ENCODE measurements around the gene CDKN2D.

The CDKN2D gene

DNA sequence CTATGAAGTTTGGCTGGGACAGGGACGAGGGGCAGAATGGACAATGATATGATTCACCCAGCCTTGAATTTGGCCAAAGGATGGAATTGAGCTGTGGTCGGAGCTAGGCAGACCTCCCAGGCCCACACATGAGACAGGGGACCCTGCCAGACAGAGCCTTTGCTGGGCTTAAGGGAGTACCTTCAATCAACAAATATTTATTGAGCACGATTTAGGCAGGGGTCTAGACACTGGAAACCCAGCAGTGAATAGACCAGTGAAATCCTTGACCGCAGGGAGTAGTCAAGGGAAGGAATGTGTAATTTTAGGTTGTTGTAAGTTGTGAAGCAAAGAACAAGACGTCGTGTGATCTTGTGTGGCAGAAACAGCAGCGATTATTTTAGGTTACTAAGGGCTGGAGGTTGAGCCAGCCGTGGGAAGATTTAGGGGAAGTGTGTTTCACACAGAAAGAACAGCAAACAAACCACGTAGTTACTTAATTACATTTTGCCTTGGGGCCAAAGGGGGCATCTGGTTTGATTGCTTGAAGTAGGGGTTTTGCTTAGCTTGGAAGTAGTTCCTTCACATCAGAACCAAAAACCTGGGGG, 35.2 kb upstream of the CDKN2D start:
- peak overlapping the region; percentile 98 for H3K4me3 ChIP-seq (ENCODE audit: low read depth, low read length)
- DNase-seq (ENCODE audit: low read depth) = peak; percentile 79
- TF ChIP-seq, protein P1, sequence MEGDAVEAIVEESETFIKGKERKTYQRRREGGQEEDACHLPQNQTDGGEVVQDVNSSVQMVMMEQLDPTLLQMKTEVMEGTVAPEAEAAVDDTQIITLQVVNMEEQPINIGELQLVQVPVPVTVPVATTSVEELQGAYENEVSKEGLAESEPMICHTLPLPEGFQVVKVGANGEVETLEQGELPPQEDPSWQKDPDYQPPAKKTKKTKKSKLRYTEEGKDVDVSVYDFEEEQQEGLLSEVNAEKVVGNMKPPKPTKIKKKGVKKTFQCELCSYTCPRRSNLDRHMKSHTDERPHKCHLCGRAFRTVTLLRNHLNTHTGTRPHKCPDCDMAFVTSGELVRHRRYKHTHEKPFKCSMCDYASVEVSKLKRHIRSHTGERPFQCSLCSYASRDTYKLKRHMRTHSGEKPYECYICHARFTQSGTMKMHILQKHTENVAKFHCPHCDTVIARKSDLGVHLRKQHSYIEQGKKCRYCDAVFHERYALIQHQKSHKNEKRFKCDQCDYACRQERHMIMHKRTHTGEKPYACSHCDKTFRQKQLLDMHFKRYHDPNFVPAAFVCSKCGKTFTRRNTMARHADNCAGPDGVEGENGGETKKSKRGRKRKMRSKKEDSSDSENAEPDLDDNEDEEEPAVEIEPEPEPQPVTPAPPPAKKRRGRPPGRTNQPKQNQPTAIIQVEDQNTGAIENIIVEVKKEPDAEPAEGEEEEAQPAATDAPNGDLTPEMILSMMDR (IDR thresholded peaks at IDR 0.05; ENCODE audit: insufficient read depth, low read depth, low read length, missing control alignments) = no peak

DNA sequence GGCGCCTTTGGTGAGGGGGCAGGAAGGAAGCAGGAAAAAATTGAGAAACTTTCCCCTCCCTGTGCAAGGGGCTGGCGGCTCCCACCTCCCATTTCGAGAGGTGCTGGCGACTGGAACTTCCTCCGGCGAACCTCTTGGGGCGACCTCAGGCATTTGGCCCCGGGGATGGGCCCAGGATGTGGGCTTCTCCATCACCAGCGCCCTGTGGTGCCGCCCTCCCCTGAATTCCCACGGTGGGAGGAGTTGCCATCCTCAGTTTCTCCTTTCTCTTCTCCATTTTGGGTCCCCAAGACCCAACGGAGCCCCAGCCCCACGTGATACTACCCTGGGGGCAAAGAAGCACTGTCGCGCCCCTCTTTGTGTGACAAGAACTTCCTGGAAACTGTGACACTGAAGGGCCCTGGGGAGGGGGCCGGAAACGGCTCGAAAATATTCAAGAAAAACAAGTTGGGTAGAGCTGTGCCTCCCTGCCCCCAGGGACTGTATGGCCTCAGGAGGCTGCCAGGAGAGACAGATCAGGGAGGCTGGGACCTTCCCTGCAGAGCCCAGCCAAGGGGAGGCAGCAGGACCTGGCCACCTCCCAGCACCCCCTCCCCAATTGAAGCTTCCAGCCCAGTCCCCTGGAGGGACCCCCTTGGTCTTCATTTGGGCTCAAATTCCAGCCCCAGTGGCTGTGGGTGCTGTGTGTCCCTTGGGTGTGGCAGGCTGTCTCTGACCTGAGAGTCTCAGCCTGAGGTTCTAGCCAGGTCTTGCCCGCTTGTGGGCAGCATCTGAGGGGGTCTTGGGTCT, 34.5 kb upstream of the CDKN2D start:
- peak; percentile 90 for DNase-seq (ENCODE audit: low read depth)
- H3K4me3 ChIP-seq (ENCODE audit: low read depth, low read length) = peak overlapping the region; percentile 98
- TF ChIP-seq, protein P1 (IDR thresholded peaks at IDR 0.05; ENCODE audit: insufficient read depth, low read depth, low read length, missing control alignments) = no peak

GRCh38 chr19:10602330-10603083, 33.7 kb upstream of the CDKN2D start:
- DNase-seq (ENCODE audit: low read depth) = peak; percentile 87
- peak overlapping the region; percentile 98 for H3K4me3 ChIP-seq (ENCODE audit: low read depth, low read length)
- TF ChIP-seq, protein P1 (IDR thresholded peaks at IDR 0.05; ENCODE audit: insufficient read depth, low read depth, low read length, missing control alignments) = no peak

DNA sequence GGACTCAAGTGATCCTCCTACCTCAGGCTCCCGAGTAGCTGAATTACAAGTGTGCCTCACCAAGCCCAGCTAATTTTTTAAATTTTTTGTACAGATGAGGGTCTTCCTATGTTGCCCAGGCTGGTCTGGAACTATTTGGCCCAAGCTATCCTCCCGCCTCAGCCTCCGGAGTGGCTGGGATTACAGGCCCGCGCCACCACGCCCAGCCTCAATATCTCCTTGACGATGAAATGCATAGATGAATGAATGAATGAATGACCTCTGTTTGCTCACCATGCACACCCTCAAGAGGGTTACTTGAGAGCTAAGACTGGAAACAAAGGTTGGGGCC, 33.2 kb upstream of the CDKN2D start:
- H3K4me3 ChIP-seq (ENCODE audit: low read depth, low read length) = no peak overlapping the region
- DNase-seq (ENCODE audit: low read depth) = no peak

DNA sequence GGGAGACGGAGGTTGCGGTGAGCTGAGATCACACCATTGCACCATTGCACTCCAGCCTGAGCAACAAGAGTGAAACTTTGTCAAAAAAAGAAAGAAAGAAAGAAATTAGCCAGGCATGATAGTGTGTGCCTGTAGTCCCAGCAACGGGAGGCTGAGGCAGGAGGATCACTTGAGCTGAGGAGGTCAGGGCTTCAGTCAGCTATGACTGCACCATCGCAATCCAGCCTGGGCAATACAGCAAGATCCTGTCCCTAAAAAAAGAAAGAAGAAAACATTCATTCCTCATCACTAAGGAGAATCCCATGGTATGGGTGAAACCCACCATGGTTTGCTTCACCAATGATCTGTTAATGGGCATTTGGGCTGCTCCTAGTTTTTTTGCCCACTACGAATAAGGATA, 31.4 kb upstream of the CDKN2D start:
- DNase-seq (ENCODE audit: low read depth) = no peak
- no peak overlapping the region for H3K4me3 ChIP-seq (ENCODE audit: low read depth, low read length)
- TF ChIP-seq, protein P1 (IDR thresholded peaks at IDR 0.05; ENCODE audit: insufficient read depth, low read depth, low read length, missing control alignments) = no peak

More for the DNA sequence above, 33.2 kb upstream of the CDKN2D start:
- TF ChIP-seq, protein P1 (IDR thresholded peaks at IDR 0.05; ENCODE audit: insufficient read depth, low read depth, low read length, missing control alignments) = no peak

DNA sequence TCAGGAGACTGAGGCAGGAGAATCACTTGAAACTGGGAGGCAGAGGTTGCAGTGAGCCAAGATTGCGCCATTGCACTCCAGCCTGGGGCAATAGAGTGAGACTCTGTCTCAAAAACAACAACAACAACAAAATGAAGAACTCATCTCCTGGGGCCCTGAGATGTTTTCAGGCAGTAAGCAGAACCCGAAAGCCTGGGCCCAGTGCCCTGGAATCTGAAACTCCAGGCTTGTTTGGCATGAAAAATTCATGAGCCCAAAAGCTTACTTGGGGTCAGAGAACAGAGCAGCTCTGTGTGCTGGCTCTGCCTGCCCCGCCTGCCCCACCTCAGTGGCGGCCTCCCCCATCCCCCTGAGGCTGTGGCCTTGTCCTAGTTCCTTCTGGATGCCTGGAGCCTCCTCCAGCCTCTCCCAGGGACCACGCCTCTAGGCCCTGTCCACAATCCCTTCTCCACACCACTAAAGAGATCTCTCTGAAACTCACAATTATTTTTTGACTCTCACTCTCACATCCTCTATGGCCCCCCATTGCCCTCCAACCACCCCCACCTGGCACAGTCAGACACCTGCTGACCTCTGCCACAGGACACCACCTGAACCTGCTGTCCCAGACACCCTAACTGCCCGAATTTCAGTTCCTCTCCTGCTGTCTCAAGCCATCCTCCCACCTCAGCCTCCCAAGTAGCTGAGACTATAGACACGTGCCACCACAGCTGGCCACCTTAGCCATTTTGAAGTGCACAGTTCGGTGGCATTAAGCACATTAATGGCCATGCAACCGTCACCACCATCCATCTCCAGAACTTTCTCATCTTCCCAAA, 25.2 kb upstream of the CDKN2D start:
- peak; percentile 86 for DNase-seq (ENCODE audit: low read depth)
- TF ChIP-seq, protein P1 (IDR thresholded peaks at IDR 0.05; ENCODE audit: insufficient read depth, low read depth, low read length, missing control alignments) = no peak
- H3K4me3 ChIP-seq (ENCODE audit: low read depth, low read length) = no peak overlapping the region
